T-helper 17 cell (primary cell): Measurements from ENCODE around the gene E2F2. TPM values are rescaled to one million over a fixed set of nuclear protein-coding genes. Genes with fewer than 3 reads are reported as not detected.

Experiments
- ATAC-seq: fragments of 150-1000 bp; cut with Tn5 transposase; 2 replicates; pipeline ENCODE4 v1.10.0; 2021; ENCODE audit warnings: mild to moderate bottlenecking, moderate library complexity
- DNase-seq, 3 donors: peaks; one replicate each; pipeline versions ENCODE4 v3.0.0 to v3.0.0-alpha.2; 2020 to 2021
- H3K9me3 ChIP-seq: one replicate; pipeline ENCODE4 v1.7.0; 2013; ENCODE audit warnings: low read length, mild to moderate bottlenecking; ENCODE audit not compliant: control insufficient read depth, poor library complexity, severe bottlenecking
- H3K27ac Mint-ChIP-seq: one replicate; pipeline ENCODE4 v1.8.0; 2022; ENCODE audit warnings: mild to moderate bottlenecking, moderate library complexity, mixed read lengths
- H3K27me3 Mint-ChIP-seq: one replicate; pipeline ENCODE4 v1.8.0; 2022; ENCODE audit warnings: mixed read lengths
- H3K36me3 Mint-ChIP-seq: one replicate; pipeline ENCODE4 v1.8.0; 2022; ENCODE audit warnings: low read depth, mixed read lengths
- H3K4me1 Mint-ChIP-seq: one replicate; pipeline ENCODE4 v1.8.0; 2022; ENCODE audit warnings: mild to moderate bottlenecking, mixed read lengths
- H3K4me3 Mint-ChIP-seq: one replicate; pipeline ENCODE4 v1.8.0; 2022; ENCODE audit warnings: mild to moderate bottlenecking, moderate library complexity, mixed read lengths
- total RNA-seq, 4 donors: library from RNA in 2 of 4; stranded (reverse) in 2 of 4; gene quantifications; one replicate each; pipeline ENCODE4 v1.2.3 and lab custom pipeline; 2022 to 2026

Gene E2F2, protein sequence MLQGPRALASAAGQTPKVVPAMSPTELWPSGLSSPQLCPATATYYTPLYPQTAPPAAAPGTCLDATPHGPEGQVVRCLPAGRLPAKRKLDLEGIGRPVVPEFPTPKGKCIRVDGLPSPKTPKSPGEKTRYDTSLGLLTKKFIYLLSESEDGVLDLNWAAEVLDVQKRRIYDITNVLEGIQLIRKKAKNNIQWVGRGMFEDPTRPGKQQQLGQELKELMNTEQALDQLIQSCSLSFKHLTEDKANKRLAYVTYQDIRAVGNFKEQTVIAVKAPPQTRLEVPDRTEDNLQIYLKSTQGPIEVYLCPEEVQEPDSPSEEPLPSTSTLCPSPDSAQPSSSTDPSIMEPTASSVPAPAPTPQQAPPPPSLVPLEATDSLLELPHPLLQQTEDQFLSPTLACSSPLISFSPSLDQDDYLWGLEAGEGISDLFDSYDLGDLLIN
- total RNA-seq (1 to 10 TPM; 5.4 TPM), total RNA-seq (lab: John Stamatoyannopoulos, UW) (39.4 to 42.8 reads per million in 2 donors)

GRCh38 chr1:23530747-23531561 is at the start of gene E2F2:
Gene E2F2 (minus strand): TSS chr1:23531233. CDS start chr1:23530793, 440 bp downstream.
- Mint-ChIP-seq H3K27ac (peak within 1 kb of the TSS; percentile 96), H3K36me3 (no peaks in the 10 kb centered on the region), H3K27me3 (no peaks in the 10 kb centered on the region), H3K4me1 (peaks cover 68% of the 10 kb centered on the region), H3K4me3 (peak within 1 kb of the TSS; percentile 95)
- H3K9me3 ChIP-seq: no peaks in the 10 kb centered on the region
- peak; percentile 68 to 78 (median 72) for DNase-seq
- peak; percentile 78 for ATAC-seq

GRCh38 chr1:23578997-23579363 is 47.9 kb upstream of the E2F2 start:
- ATAC-seq (no peak), DNase-seq (no peak)
- no peak overlapping the region for H3K4me3 Mint-ChIP-seq
- no peaks in the 10 kb centered on the region for H3K27me3 Mint-ChIP-seq
- H3K9me3 ChIP-seq: no peaks in the 10 kb centered on the region
- H3K4me1 Mint-ChIP-seq: peaks cover 15% of the 10 kb centered on the region
- H3K27ac Mint-ChIP-seq: peak overlapping the region; percentile 63
- H3K36me3 Mint-ChIP-seq: no peaks in the 10 kb centered on the region

DNA sequence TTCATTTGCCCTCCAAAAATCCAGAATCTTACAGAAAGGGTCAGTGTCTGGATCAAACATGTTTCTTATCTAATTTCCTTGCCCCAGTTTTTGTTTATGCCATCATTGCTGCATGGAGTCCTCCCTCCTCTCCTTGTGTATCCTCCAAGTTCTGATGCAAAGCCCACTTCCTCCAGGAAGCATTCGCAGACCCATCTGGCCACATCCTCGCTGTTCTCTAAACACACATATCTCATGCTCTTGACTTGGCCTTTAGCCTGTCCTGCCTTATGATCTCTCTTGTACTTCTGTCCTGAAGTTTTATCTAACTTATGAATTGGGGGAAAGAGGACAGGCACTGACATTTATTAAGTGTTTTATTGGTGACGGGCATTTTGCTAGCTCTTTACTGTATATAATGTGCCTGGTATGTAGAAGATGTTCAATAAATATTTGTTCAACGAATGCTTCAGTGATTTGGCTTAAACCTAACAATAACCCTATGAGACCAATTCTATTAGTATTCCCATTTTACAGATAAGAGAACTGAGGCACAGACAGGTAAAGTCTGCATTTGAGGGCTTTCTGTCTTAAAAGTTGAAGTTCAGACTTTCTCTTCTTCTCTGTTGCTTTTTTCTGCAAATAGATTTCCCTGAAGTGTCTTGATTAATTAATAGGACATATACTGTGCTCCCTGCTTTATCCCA is 47.4 kb upstream of the E2F2 start:
- Mint-ChIP-seq H3K4me1 (peaks cover 15% of the 10 kb centered on the region), H3K4me3 (peak overlapping the region; percentile 71)
- H3K9me3 ChIP-seq: no peaks in the 10 kb centered on the region

DNA sequence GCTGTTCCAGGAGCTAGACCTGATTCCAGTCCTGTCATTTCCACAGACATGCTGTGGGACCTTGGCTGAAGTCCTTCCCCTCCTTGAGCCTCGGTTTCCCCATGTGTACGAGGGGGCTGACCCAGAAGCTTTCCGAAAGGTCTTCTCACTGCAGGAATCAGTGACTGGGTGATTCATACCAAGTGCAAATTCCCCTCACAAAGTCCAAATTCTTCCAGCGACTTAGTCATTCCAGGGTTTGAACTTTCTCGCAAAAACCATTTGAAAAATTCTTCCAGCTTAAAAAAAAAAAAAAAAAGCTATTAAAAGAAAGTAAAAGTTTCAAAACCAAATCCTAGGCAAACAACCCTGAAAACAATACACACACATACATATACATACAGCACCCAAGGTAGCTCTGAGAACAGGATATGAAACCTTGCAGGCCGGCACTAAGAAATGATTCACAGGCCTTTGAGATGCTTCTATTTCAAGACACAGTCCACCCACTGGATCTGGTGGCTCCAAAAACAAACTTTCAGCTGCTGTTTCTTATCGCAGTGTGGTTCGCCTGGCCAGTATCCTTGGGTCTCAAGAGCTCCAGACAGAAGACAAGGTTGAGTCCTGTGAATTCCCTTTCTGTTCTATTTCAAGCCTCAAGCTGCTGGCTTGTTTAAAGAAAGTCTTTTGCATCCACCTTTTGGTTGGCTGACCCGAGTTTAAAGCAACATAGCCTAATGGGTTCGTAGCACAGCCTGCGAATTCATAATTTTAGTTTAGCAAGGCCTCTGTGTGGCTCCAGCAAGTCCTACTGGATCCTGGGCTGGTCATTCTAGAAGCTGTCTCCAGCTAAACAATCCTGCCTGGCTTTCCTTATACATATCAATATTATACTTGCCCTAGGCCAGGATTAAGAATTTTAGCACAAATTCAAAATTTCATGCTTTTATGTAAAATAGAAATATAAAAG is 46.3 kb upstream of the E2F2 start:
- H3K9me3 ChIP-seq: no peaks in the 10 kb centered on the region
- H3K4me3 Mint-ChIP-seq: no peak overlapping the region
- no peak overlapping the region for H3K27ac Mint-ChIP-seq
- no peaks in the 10 kb centered on the region for H3K36me3 Mint-ChIP-seq
- H3K27me3 Mint-ChIP-seq: no peaks in the 10 kb centered on the region
- ATAC-seq: peak; percentile 78
- DNase-seq: no peak
- peaks cover 15% of the 10 kb centered on the region for H3K4me1 Mint-ChIP-seq

More for the DNA sequence above, 47.4 kb upstream of the E2F2 start:
- DNase-seq (no peak), ATAC-seq (no peak)
- Mint-ChIP-seq H3K27ac (peak overlapping the region; percentile 63), H3K27me3 (no peaks in the 10 kb centered on the region), H3K36me3 (no peaks in the 10 kb centered on the region)

- Mint-ChIP-seq H3K4me1 (peaks cover 15% of the 10 kb centered on the region), H3K27me3 (no peaks in the 10 kb centered on the region), H3K27ac (no peak overlapping the region), H3K4me3 (no peak overlapping the region), H3K36me3 (no peaks in the 10 kb centered on the region)
- no peaks in the 10 kb centered on the region for H3K9me3 ChIP-seq
- DNase-seq (no peak), ATAC-seq (no peak)
These were observed 45.5 kb upstream of the E2F2 start for GRCh38 chr1:23576338-23577055.

- ATAC-seq (no peak), DNase-seq (no peak)
- H3K9me3 ChIP-seq: no peaks in the 10 kb centered on the region
- Mint-ChIP-seq H3K4me1 (peaks cover 17% of the 10 kb centered on the region), H3K27me3 (no peaks in the 10 kb centered on the region), H3K27ac (no peak overlapping the region), H3K4me3 (no peak overlapping the region), H3K36me3 (peaks cover 2% of the 10 kb centered on the region)
These were observed 44.3 kb upstream of the E2F2 start for GRCh38 chr1:23575226-23575810.

GRCh38 chr1:23574265-23574754 is 43.3 kb upstream of the E2F2 start:
- ATAC-seq (no peak), DNase-seq (no peak)
- H3K36me3 Mint-ChIP-seq: peaks cover 2% of the 10 kb centered on the region
- H3K27ac Mint-ChIP-seq: no peak overlapping the region
- no peak overlapping the region for H3K4me3 Mint-ChIP-seq
- H3K4me1 Mint-ChIP-seq: peaks cover 17% of the 10 kb centered on the region
- peaks cover 3% of the 10 kb centered on the region for H3K27me3 Mint-ChIP-seq
- no peaks in the 10 kb centered on the region for H3K9me3 ChIP-seq

DNA sequence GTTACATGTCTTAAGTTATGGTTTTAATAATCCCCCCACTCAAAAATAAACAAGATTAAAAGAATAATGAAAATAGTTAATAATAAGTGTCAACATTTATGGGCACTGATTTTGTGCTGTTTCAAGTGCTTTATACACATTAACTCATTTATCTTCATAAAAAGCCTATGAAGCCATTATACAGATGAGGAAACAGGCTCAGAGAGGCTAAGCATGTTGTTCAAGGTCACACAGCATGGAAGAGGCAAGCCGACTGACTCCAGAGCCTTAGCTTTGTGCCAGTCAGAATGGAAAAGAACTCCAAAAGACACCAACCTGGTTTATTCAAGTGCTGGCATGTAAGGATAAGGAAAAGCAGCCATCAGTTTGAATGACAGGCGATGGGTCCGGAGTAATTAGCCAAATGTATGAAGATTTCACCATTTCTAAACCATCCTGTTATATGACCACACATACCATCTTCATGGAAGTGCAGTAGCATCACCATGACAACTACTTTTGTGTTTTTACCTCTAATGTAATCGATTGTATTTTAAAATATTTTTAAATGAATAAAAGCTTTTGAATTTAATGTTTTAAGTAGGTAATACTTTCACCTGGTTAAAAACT is 42.6 kb upstream of the E2F2 start:
- H3K4me3 Mint-ChIP-seq: no peak overlapping the region
- peaks cover 2% of the 10 kb centered on the region for H3K36me3 Mint-ChIP-seq
- peaks cover 9% of the 10 kb centered on the region for H3K27me3 Mint-ChIP-seq
- H3K4me1 Mint-ChIP-seq: peaks cover 16% of the 10 kb centered on the region
- H3K9me3 ChIP-seq: no peaks in the 10 kb centered on the region
- ATAC-seq: no peak
- H3K27ac Mint-ChIP-seq: no peak overlapping the region
- no peak for DNase-seq

DNA sequence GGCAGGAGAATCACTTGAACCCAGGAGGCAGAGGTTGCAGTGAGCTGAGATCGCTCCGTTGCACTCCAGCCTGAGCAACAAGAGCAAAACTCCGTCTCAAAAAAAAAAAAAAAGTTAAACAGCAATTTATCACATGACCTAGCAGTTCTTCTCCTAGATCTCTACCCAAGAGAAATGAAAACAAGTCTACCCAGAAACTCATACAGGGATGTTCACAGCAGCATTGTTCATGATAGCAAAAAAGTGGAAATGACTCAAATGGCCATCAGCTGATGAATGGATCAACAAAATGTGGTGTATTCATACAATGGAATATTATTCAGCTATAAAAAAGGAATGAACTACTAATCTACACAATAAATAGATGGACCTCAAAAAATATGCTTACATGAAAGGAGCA is 40.4 kb upstream of the E2F2 start:
- Mint-ChIP-seq H3K27ac (no peak overlapping the region), H3K36me3 (peaks cover 6% of the 10 kb centered on the region), H3K4me1 (peaks cover 9% of the 10 kb centered on the region), H3K4me3 (no peak overlapping the region), H3K27me3 (peaks cover 15% of the 10 kb centered on the region)
- DNase-seq: no peak
- H3K9me3 ChIP-seq: no peaks in the 10 kb centered on the region
- ATAC-seq: no peak

DNA sequence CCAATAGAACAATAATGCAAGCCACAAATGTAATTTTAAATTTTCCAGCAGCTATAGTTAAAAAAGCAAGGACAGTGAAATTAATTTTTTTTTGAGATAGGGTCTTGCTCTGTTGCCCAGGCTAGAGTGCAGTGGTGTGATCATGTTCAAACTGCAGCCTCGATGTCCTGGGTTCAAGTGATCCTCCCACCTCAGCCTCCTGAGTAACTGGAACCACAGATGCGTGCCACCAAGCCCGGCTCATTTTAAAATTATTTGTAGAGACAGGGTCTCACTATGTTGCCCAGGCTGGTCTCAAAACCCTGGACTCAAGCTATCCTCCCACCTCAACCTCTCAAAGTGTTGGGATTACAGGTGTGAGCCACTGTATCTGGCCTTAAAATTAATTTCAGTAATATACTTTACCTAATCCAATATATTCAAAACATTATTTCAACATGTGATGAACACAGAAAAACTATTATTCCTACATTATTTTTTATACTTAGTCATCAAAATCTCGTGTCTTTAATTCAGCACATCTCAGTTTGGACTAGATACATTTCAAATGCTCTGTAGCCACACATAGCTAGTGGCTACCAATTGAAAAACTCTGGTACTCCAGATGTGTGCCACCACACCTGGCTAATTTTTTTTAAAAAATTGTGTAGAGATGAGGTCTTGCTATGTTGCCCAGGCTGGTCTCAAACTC is 39.1 kb upstream of the E2F2 start:
- H3K9me3 ChIP-seq: no peaks in the 10 kb centered on the region
- Mint-ChIP-seq H3K27ac (no peak overlapping the region), H3K27me3 (peaks cover 15% of the 10 kb centered on the region), H3K4me3 (no peak overlapping the region), H3K4me1 (peaks cover 7% of the 10 kb centered on the region), H3K36me3 (peaks cover 6% of the 10 kb centered on the region)
- ATAC-seq (no peak), DNase-seq (no peak)
